Kidney (tissue), 11 donors: Measurements from ENCODE around the gene GAGE13. TPM values are rescaled to one million over a fixed set of nuclear protein-coding genes. Genes with fewer than 3 reads are reported as not detected.
"Not testable (repeated sequence)": the region's sequence is repeated elsewhere in the genome, so short reads cannot be mapped to it uniquely, and the experiment has no call there.

ENCODE experiments used
- DNase-seq, 5 donors: peaks; one replicate each; pipeline ENCODE4 v3.0.0-alpha.2; 2013 to 2020
- FAIRE-seq: peaks from 2 replicates; lab custom pipeline; 2012; peaks lifted over from hg19 to GRCh38; lab: Jason Lieb, UNC
- H3K27ac ChIP-seq, 2 donors: one replicate each; pipeline ENCODE4 v1.7.0; 2013; ENCODE audit warnings: low read depth in 2 of 2, low read length in 2 of 2, inconsistent platforms in 1 of 2
- H3K27me3 ChIP-seq: one replicate; pipeline ENCODE4 v1.7.1; 2013; ENCODE audit warnings: low read length, inconsistent platforms; ENCODE audit not compliant: control insufficient read depth, insufficient read depth
- H3K36me3 ChIP-seq, 3 donors: one replicate each; pipeline versions ENCODE4 v1.7.0 to v1.7.1; 2013; ENCODE audit warnings: low read length in 3 of 3, control low read depth in 1 of 3, inconsistent platforms in 1 of 3; ENCODE audit not compliant: insufficient read depth in 3 of 3, control insufficient read depth in 2 of 3
- H3K4me1 ChIP-seq, 3 donors: one replicate each; pipeline versions ENCODE4 v1.7.0 to v1.7.1; 2013; ENCODE audit warnings: low read length in 3 of 3, inconsistent platforms in 1 of 3, low read depth in 1 of 3; ENCODE audit not compliant: control insufficient read depth in 2 of 3, insufficient read depth in 2 of 3
- H3K4me3 ChIP-seq, 3 donors: one replicate each; pipeline versions ENCODE4 v1.7.0 to v1.8.1; 2013; ENCODE audit warnings: low read length in 3 of 3, control low read depth in 1 of 3, inconsistent platforms in 1 of 3
- H3K9ac ChIP-seq, 3 donors: one replicate each; pipeline versions ENCODE4 v1.7.0 to v1.7.1; 2013; ENCODE audit warnings: low read length in 3 of 3, control low read depth in 1 of 3, inconsistent platforms in 1 of 3
- H3K9me3 ChIP-seq, 3 donors: one replicate each; pipeline versions ENCODE4 v1.7.0 to v1.7.1; 2013; ENCODE audit warnings: low read length in 3 of 3, control low read depth in 1 of 3, inconsistent platforms in 1 of 3; ENCODE audit not compliant: control insufficient read depth in 2 of 3, insufficient read depth in 1 of 3
- intact Hi-C: fragments of 100-400 bp; cut with DNase I; formaldehyde crosslinking; loops from one replicate; pipeline ENCODE4 v1.11.1; 2022
- polyA plus RNA-seq: library from polyadenylated mRNA; stranded (reverse); fragments of 350-450 nt; fragmentation: Illumina TruSeq; extraction: RNeasy Lipid Tissue Mini Kit (QIAGEN cat#74804); gene quantifications from one replicate; pipeline ENCODE4 v1.2.3, GENCODE V29; 2014; ENCODE audit warnings: low read depth, low replicate concordance; ENCODE audit not compliant: insufficient read depth
- total RNA-seq: library from RNA; stranded (reverse); fragmentation: NEBNext Ultra II Directional; extraction: Animal tissue kit (Norgen Biotek cat#: 25700); gene quantifications from one replicate; pipeline ENCODE4 v1.2.1, GENCODE V29; 2021
- donor health status: control.
- donor health status: control.
- donor health status: DM: yes; HTN: yes; CAD: no.
- donor health status: Normal renal cell carcinoma (clear cell type).

The GAGE13 gene
- total and polyA plus RNA-seq, 2 donors from 2014 or later, result not detected

DNA sequence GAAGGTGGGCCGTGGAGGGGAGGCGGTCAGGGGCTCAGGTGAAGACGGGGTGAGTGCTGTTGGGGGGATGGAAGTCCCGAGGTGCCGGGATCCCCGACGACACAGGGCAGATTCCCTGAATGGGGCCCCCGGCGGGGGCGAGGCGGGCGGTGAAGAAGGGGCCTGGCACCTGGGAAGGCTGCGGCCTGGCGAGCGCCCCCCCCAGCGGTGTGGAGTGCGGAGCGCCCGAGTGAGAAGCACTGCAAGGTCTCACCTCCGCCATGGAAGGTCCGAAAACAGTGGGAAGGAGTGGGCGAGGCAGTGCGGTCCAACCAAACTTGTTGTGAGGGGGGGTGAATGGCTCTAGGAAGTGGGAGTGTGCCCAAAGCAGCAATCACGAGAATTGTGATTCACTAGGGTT is 10.1 kb downstream of the GAGE13 start:
- FAIRE-seq, result not testable (repeated sequence)

DNA sequence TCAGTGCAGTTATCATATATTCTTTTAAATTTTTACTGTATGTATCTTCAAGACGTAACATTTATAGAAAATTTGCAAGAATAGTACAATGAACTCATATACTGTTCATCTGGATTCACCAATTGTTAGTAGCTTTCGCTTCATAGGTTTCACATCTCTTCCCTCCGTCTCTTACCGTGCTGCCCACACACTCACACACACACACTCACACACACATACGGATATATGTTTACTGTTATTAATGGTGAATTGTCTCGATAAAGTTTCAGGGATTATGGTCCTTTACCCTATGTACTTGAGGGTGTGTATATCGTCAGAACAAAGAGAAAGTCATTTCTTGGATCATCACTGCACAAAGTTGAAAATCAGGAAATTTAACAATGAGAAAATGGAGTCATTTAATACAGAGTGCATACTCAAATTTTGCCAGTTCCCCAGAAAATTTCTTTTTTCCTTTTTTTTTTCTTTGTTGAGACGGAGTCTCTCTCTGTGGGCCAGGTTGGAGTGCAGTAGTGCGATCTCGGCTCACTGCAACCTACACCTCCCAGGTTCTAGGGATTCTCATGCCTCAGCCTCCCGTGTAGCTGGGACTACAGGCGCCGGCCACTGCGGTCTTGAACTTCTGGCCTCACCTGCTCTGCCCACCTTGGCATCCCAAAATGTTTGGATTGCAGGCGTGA is 13.3 kb downstream of the GAGE13 start:
- H3K4me1 ChIP-seq, H3K27me3 ChIP-seq, DNase-seq, H3K36me3 ChIP-seq, H3K9me3 ChIP-seq, H3K27ac ChIP-seq, intact Hi-C loops, FAIRE-seq, H3K4me3 ChIP-seq, H3K9ac ChIP-seq: not testable (repeated sequence)

More for the DNA sequence above, 10.1 kb downstream of the GAGE13 start:
- H3K4me1 ChIP-seq, H3K4me3 ChIP-seq, H3K36me3 ChIP-seq, intact Hi-C loops, H3K27me3 ChIP-seq, H3K9me3 ChIP-seq, H3K27ac ChIP-seq, H3K9ac ChIP-seq: not testable (repeated sequence)
- DNase-seq, result peak in 1 of 5 donors; percentile 78

DNA sequence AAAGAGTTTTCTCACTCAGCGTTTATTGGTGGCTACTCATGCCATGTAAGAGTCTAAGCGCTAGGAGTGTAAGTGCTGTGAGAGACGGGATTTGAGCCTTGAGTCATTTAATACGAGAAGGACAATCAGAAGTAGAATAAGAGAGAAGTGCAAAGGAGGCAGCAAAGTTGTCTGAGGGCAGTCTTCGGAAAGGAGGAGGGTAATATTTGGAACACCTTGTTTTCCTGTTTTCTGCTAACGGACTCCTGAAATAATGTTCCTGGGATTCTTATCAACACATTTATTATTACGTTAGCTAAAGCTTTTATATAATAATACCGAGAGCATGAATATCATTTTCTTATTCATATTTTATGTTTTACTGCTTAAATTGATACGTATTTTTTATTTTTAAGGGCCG is 14.0 kb downstream of the GAGE13 start:
- H3K4me1 ChIP-seq, H3K27me3 ChIP-seq, DNase-seq, H3K36me3 ChIP-seq, H3K9me3 ChIP-seq, H3K9ac ChIP-seq, intact Hi-C loops, H3K4me3 ChIP-seq, FAIRE-seq, H3K27ac ChIP-seq: not testable (repeated sequence)

DNA sequence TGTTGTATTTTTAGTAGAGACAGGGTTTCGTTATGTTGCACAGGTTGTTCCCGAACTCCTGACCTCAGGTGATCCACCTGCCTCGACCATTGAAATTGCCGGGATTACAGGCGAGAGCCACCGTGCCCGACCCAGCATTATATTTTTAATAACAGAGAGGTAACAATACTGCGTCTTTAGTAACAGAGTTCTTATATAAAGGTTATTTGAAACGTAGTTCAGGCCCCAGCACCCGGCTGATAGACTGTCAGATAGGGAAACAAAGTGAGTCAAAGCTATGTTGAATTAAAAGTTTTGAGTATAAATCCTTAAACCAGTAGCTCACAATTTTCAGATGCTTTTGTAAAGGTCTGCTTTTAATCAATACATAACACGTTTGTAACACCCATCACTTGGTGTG is 14.8 kb downstream of the GAGE13 start:
- H3K4me3 ChIP-seq, H3K27me3 ChIP-seq, H3K9ac ChIP-seq, H3K4me1 ChIP-seq, H3K27ac ChIP-seq, H3K36me3 ChIP-seq, intact Hi-C loops, FAIRE-seq, H3K9me3 ChIP-seq: not testable (repeated sequence)
- peak in 1 of 5 donors; percentile 39 for DNase-seq

Other genes with a start within 250 kb of the GAGE13 start
- 20.4 TPM for gene GPKOW, start 207.8 kb upstream of the GAGE13 start, total RNA-seq
- gene GPKOW, start 207.8 kb upstream of the GAGE13 start, polyA plus RNA-seq, result 21.4 TPM
- gene MAGIX, start 168.8 kb upstream of the GAGE13 start, total RNA-seq, result 11.6 TPM
- gene MAGIX, start 168.8 kb upstream of the GAGE13 start, polyA plus RNA-seq, result 34.0 TPM
- gene PLP2, start 159.7 kb upstream of the GAGE13 start, total RNA-seq, result 139 TPM
- 58.6 TPM for gene PLP2, start 159.7 kb upstream of the GAGE13 start, polyA plus RNA-seq
- gene PRICKLE3, start 145.2 kb upstream of the GAGE13 start, total RNA-seq, result 11.6 TPM
- 3.4 TPM for gene PRICKLE3, start 145.2 kb upstream of the GAGE13 start, polyA plus RNA-seq
- gene SYP, start 131.4 kb upstream of the GAGE13 start, total RNA-seq, result 4.0 TPM
- 7.2 TPM for gene SYP, start 131.4 kb upstream of the GAGE13 start, polyA plus RNA-seq
- gene CACNA1F, start 98.2 kb upstream of the GAGE13 start, total RNA-seq, result 0.25 TPM
- gene CACNA1F, start 98.2 kb upstream of the GAGE13 start, polyA plus RNA-seq, result 0.15 TPM
- 18.5 TPM for gene CCDC22, start 96.1 kb upstream of the GAGE13 start, total RNA-seq
- 13.4 TPM for gene CCDC22, start 96.1 kb upstream of the GAGE13 start, polyA plus RNA-seq
- gene FOXP3, start 66.9 kb upstream of the GAGE13 start, total RNA-seq, result 2.0 TPM
- 0.45 TPM for gene FOXP3, start 66.9 kb upstream of the GAGE13 start, polyA plus RNA-seq
- 4.5 TPM for gene PPP1R3F, start 61.8 kb upstream of the GAGE13 start, total RNA-seq
- gene PPP1R3F, start 61.8 kb upstream of the GAGE13 start, polyA plus RNA-seq, result 5.1 TPM
- not detected for gene GAGE10, start 27.9 kb upstream of the GAGE13 start, total RNA-seq
- not detected for gene GAGE10, start 27.9 kb upstream of the GAGE13 start, polyA plus RNA-seq
- gene GAGE12J, start 9.5 kb upstream of the GAGE13 start, total RNA-seq, result not detected
- gene GAGE12J, start 9.5 kb upstream of the GAGE13 start, polyA plus RNA-seq, result not detected
- not detected for gene GAGE12C, start 200.6 kb downstream of the GAGE13 start, total RNA-seq
- not detected for gene GAGE12C, start 200.6 kb downstream of the GAGE13 start, polyA plus RNA-seq
- not detected for gene GAGE12D, start 210.2 kb downstream of the GAGE13 start, total RNA-seq
- not detected for gene GAGE12D, start 210.2 kb downstream of the GAGE13 start, polyA plus RNA-seq
- gene GAGE12E, start 219.7 kb downstream of the GAGE13 start, total RNA-seq, result not detected
- gene GAGE12E, start 219.7 kb downstream of the GAGE13 start, polyA plus RNA-seq, result not detected
- not detected for gene GAGE12F, start 229.3 kb downstream of the GAGE13 start, total RNA-seq
- gene GAGE12F, start 229.3 kb downstream of the GAGE13 start, polyA plus RNA-seq, result not detected
- not detected for gene GAGE12G, start 238.8 kb downstream of the GAGE13 start, total RNA-seq
- gene GAGE12G, start 238.8 kb downstream of the GAGE13 start, polyA plus RNA-seq, result not detected
- gene GAGE12H, start 248.4 kb downstream of the GAGE13 start, total RNA-seq, result not detected
- gene GAGE12H, start 248.4 kb downstream of the GAGE13 start, polyA plus RNA-seq, result not detected